NCI-H526 (cell line): ENCODE results near the gene CHST15.
"Not testable (repeated sequence)": the region's sequence is repeated elsewhere in the genome, so short reads cannot be mapped to it uniquely, and the experiment has no call there.

Experiments
- DNase-seq, 2 experiments: peaks; one replicate each; lab custom pipeline; 2025; lab: John Stamatoyannopoulos, UW

CHST15 gene

GRCh38 chr10:124124123-124124768, 30.8 kb upstream of the CHST15 start:
- DNase-seq, result no peak

GRCh38 chr10:124123156-124123555, 29.8 kb upstream of the CHST15 start:
- no peak for DNase-seq

- DNase-seq, result no peak
Observed at GRCh38 chr10:124122211-124122610, 28.8 kb upstream of the CHST15 start.

- DNase-seq, result no peak
Observed at GRCh38 chr10:124120410-124121061, 27.1 kb upstream of the CHST15 start.

- DNase-seq, result no peak
Observed at GRCh38 chr10:124119946-124120345, 26.5 kb upstream of the CHST15 start.

GRCh38 chr10:124119216-124119615, 25.8 kb upstream of the CHST15 start:
- DNase-seq, result no peak

- no peak for DNase-seq
Observed at GRCh38 chr10:124117833-124118232, 24.4 kb upstream of the CHST15 start.

GRCh38 chr10:124117511-124117785, 24.1 kb upstream of the CHST15 start:
- no peak for DNase-seq

- no peak for DNase-seq
Observed at GRCh38 chr10:124116771-124117510, 23.5 kb upstream of the CHST15 start.

GRCh38 chr10:124114696-124115095, 21.3 kb upstream of the CHST15 start:
- DNase-seq, result no peak

- no peak for DNase-seq
Observed at GRCh38 chr10:124112891-124113580, 19.6 kb upstream of the CHST15 start.

- DNase-seq, result no peak
Observed at GRCh38 chr10:124110882-124111281, 17.5 kb upstream of the CHST15 start.

GRCh38 chr10:124109261-124109660, 15.9 kb upstream of the CHST15 start:
- no peak for DNase-seq

- DNase-seq, result no peak
Observed at GRCh38 chr10:124107072-124107471, 13.7 kb upstream of the CHST15 start.

- peak; percentile 68 to 72 for DNase-seq
Observed at GRCh38 chr10:124106241-124106879, 13.0 kb upstream of the CHST15 start.

GRCh38 chr10:124105594-124105993, 12.2 kb upstream of the CHST15 start:
- DNase-seq, result peak in 1 of 2 experiments; percentile 7

GRCh38 chr10:124105045-124105444, 11.6 kb upstream of the CHST15 start:
- no peak for DNase-seq

- no peak for DNase-seq
Observed at GRCh38 chr10:124104011-124104627, 10.7 kb upstream of the CHST15 start.

- no peak for DNase-seq
Observed at GRCh38 chr10:124101351-124101750, 8.0 kb upstream of the CHST15 start.

GRCh38 chr10:124100651-124101050, 7.3 kb upstream of the CHST15 start:
- not testable (repeated sequence) for DNase-seq

GRCh38 chr10:124100124-124100523, 6.7 kb upstream of the CHST15 start:
- no peak for DNase-seq

GRCh38 chr10:124099604-124100003, 6.2 kb upstream of the CHST15 start:
- no peak for DNase-seq
